CD4-positive, alpha-beta memory T cell (primary cell): ENCODE results near the gene NEDD4. TPM values are rescaled to one million over a fixed set of nuclear protein-coding genes. Genes with fewer than 3 reads are reported as not detected.
A peak's percentile ranks its signal among the peaks of the same experiment; 100 is the strongest.
"Not testable (repeated sequence)": the region's sequence is repeated elsewhere in the genome, so short reads cannot be mapped to it uniquely, and the experiment has no call there.

Experiments
- CTCF ChIA-PET: fragments of 350-600 bp; sonication (Branson Sonifier 250); formaldehyde crosslinking; loops from one replicate; lab custom pipeline; 2021; ENCODE audit warnings: inconsistent platforms; ENCODE audit not compliant: partially characterized antibody; lab: Charles Lee
- POLR2A ChIA-PET: fragments of 350-600 bp; sonication (Branson Sonifier 250); formaldehyde crosslinking; loops from one replicate; lab custom pipeline; 2021; ENCODE audit not compliant: partially characterized antibody; lab: Charles Lee
- DNase-seq, 5 donors: peaks; one replicate each; pipeline versions ENCODE4 v3.0.0 to v3.0.0-alpha.2; 2020 to 2022; ENCODE audit warnings: mixed read lengths in 1 of 5
- H3K27ac ChIP-seq: one replicate; pipeline ENCODE4 v1.7.0; 2013; ENCODE audit warnings: low read depth, low read length
- H3K27me3 ChIP-seq: 2 replicates; pipeline ENCODE4 v1.7.0; 2013; ENCODE audit warnings: mild to moderate bottlenecking, low read length, moderate library complexity; ENCODE audit not compliant: insufficient read depth
- H3K36me3 ChIP-seq: 2 replicates; pipeline ENCODE4 v1.7.0; 2013; ENCODE audit warnings: mild to moderate bottlenecking, low read length, moderate library complexity; ENCODE audit not compliant: insufficient read depth
- H3K4me1 ChIP-seq: 2 replicates; pipeline ENCODE4 v1.7.0; 2013; ENCODE audit warnings: mild to moderate bottlenecking, low read length, moderate library complexity; ENCODE audit not compliant: insufficient read depth
- H3K4me3 ChIP-seq, 2 donors: one replicate each; pipeline ENCODE4 v1.7.0; 2013; ENCODE audit warnings: low read length in 2 of 2, mild to moderate bottlenecking in 1 of 2
- H3K9me3 ChIP-seq, 2 donors: one replicate each; pipeline ENCODE4 v1.7.0; 2013; ENCODE audit warnings: low read length in 2 of 2, control low read depth in 1 of 2; ENCODE audit not compliant: control insufficient read depth in 1 of 2
- H3K27ac Mint-ChIP-seq, 7 donors: one replicate each; pipeline ENCODE4 v1.8.0; 2020 to 2021; ENCODE audit warnings: mixed read lengths in 7 of 7, mild to moderate bottlenecking in 6 of 7, inconsistent platforms in 3 of 7, moderate library complexity in 3 of 7
- H3K27me3 Mint-ChIP-seq, 2 donors: one replicate each; pipeline ENCODE4 v1.8.0; 2020 to 2021; ENCODE audit warnings: mixed read lengths in 2 of 2
- H3K36me3 Mint-ChIP-seq, 2 donors: one replicate each; pipeline ENCODE4 v1.8.0; 2020 to 2021; ENCODE audit warnings: mixed read lengths in 2 of 2, inconsistent platforms in 1 of 2, mild to moderate bottlenecking in 1 of 2
- H3K4me1 Mint-ChIP-seq, 4 donors: one replicate each; pipeline ENCODE4 v1.8.0; 2020 to 2021; ENCODE audit warnings: mixed read lengths in 4 of 4, mild to moderate bottlenecking in 1 of 4
- H3K4me3 Mint-ChIP-seq, 8 donors: one replicate each; pipeline ENCODE4 v1.8.0; 2020 to 2021; ENCODE audit warnings: mixed read lengths in 8 of 8, mild to moderate bottlenecking in 7 of 8, moderate library complexity in 6 of 8, inconsistent platforms in 3 of 8
- H3K9me3 Mint-ChIP-seq, 8 donors: one replicate each; pipeline ENCODE4 v1.8.0; 2020 to 2021; ENCODE audit warnings: mixed read lengths in 8 of 8, mild to moderate bottlenecking in 5 of 8, inconsistent platforms in 3 of 8, moderate library complexity in 1 of 8
- intact Hi-C: fragments of 100-400 bp; cut with micrococcal nuclease; formaldehyde crosslinking; loops from one replicate; pipeline ENCODE4 v1.15.1; 2023
- polyA plus RNA-seq, 2 donors: library from polyadenylated mRNA; unstranded; fragments of 300-500 nt; fragmentation: Illumina TruSeq; gene quantifications; one replicate each; pipeline ENCODE4 v1.2.3, GENCODE V29; 2021
- total RNA-seq, 2 experiments: library from RNA; stranded (reverse); gene quantifications; one replicate each; pipeline ENCODE4 v1.2.3, GENCODE V29; 2021

The NEDD4 gene
- total and polyA plus RNA-seq, 4 experiments from 2014 or later = 3.7 to 5.8 (median 4.7) TPM

DNA sequence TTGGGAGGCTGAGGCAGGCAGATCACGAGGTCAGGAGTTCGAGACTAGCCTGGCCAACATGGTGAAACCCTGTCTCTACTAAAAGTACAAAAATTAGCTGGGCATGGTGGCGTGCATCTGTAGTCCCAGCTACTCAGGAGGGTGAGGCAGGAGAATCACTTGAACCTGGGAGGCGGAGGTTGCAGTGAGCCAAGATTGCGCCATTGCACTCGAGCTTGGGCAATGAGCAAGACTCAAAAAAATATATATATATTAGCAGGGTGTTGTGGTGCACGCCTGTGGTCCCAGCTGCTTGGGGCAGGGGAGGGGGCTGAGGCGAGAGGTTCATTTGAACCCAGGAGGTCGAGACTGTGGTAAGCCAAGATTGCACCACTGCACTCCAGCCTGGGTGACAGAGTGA is 207.8 kb downstream of the NEDD4 start:
- H3K27ac ChIP-seq, H3K4me3 ChIP-seq, H3K9me3 ChIP-seq, H3K27ac Mint-ChIP-seq, DNase-seq, H3K4me1 Mint-ChIP-seq, POLR2A ChIA-PET, H3K4me3 Mint-ChIP-seq, H3K4me1 ChIP-seq, H3K36me3 ChIP-seq, H3K27me3 ChIP-seq, CTCF ChIA-PET, H3K36me3 Mint-ChIP-seq, H3K9me3 Mint-ChIP-seq: not testable (repeated sequence)
- intact Hi-C loops = loop anchor here (5.0 kb wide), 1 partner anchor 62 kb away; no protein-coding TSS in a partner anchor
- H3K27me3 Mint-ChIP-seq = peaks cover 13 to 23% of the 10 kb centered on the region in 2 donors

DNA sequence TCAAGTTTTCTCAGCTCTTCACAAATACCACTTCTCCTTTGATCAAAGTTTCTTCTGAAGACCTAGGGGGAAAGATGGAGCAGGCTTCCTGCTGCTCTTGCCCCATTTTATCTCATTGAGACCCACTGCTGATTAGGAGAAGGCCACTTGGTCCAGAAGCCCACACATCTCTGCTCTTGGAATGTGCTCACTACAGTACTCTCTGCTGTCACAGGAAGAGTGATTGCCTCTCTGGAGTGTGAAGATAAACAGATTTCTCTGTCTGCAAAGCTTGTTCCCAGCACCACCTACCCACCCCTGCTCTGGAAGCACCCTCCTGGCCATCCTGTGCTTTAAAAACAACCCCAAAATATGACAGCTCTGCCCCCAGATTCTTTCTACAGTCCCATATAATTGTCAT is 209.1 kb downstream of the NEDD4 start:
- intact Hi-C loops = no loop called here
- Mint-ChIP-seq H3K27ac (no peak overlapping the region), H3K9me3 (peaks cover 0 to 4% (median 0%) of the 10 kb centered on the region in 8 donors), H3K36me3 (no peaks in the 10 kb centered on the region), H3K4me1 (no peaks in the 10 kb centered on the region), H3K27me3 (peaks cover 15 to 26% of the 10 kb centered on the region in 2 donors), H3K4me3 (no peak overlapping the region)
- H3K36me3 ChIP-seq = no peaks in the 10 kb centered on the region
- no peak overlapping the region for H3K4me3 ChIP-seq
- no peak overlapping the region for H3K27ac ChIP-seq
- H3K4me1 ChIP-seq = no peaks in the 10 kb centered on the region
- H3K27me3 ChIP-seq = no peaks in the 10 kb centered on the region
- no peaks in the 10 kb centered on the region for H3K9me3 ChIP-seq
- ChIA-PET POLR2A (no interaction called here), CTCF (interaction anchor here (1.0 to 2.3 kb wide), 4 partner anchors 8 to 13 kb away, joined by 3 to 14 read pairs (median 3); no protein-coding TSS in a partner anchor)
- DNase-seq = no peak

- no peaks in the 10 kb centered on the region for H3K36me3 Mint-ChIP-seq
- peaks cover 0 to 4% (median 0%) of the 10 kb centered on the region in 8 donors for H3K9me3 Mint-ChIP-seq
- intact Hi-C loops = no loop called here
- Histone ChIP-seq H3K9me3 (no peaks in the 10 kb centered on the region), H3K4me1 (no peaks in the 10 kb centered on the region), H3K36me3 (no peaks in the 10 kb centered on the region), H3K4me3 (no peak overlapping the region), H3K27ac (no peak overlapping the region), H3K27me3 (no peaks in the 10 kb centered on the region)
- ChIA-PET CTCF (interaction anchor here (1.0 to 2.3 kb wide), 5 partner anchors 8 to 15 kb away, joined by 3 to 14 read pairs (median 3); no protein-coding TSS in a partner anchor), POLR2A (no interaction called here)
- H3K27ac Mint-ChIP-seq = no peak overlapping the region
- no peak for DNase-seq
- no peaks in the 10 kb centered on the region for H3K4me1 Mint-ChIP-seq
- no peak overlapping the region for H3K4me3 Mint-ChIP-seq
- peaks cover 21 to 23% of the 10 kb centered on the region in 2 donors for H3K27me3 Mint-ChIP-seq
These were observed 210.5 kb downstream of the NEDD4 start for GRCh38 chr15:55782901-55783300.

- CTCF ChIA-PET = no interaction called here
- no peaks in the 10 kb centered on the region for H3K36me3 ChIP-seq
- Mint-ChIP-seq H3K27ac (peak overlapping the region in 1 of 7 donors; percentile 86), H3K36me3 (no peaks in the 10 kb centered on the region), H3K4me3 (no peak overlapping the region), H3K9me3 (peaks cover 0 to 4% (median 0%) of the 10 kb centered on the region in 8 donors), H3K27me3 (peaks cover 15 to 16% of the 10 kb centered on the region in 2 donors), H3K4me1 (no peaks in the 10 kb centered on the region)
- no peaks in the 10 kb centered on the region for H3K9me3 ChIP-seq
- no peaks in the 10 kb centered on the region for H3K27me3 ChIP-seq
- no peak overlapping the region for H3K27ac ChIP-seq
- H3K4me1 ChIP-seq = no peaks in the 10 kb centered on the region
- no peak overlapping the region for H3K4me3 ChIP-seq
- DNase-seq = no peak
- POLR2A ChIA-PET = no interaction called here
- intact Hi-C loops = no loop called here
These were observed 213.1 kb downstream of the NEDD4 start for GRCh38 chr15:55780292-55780691.

DNA sequence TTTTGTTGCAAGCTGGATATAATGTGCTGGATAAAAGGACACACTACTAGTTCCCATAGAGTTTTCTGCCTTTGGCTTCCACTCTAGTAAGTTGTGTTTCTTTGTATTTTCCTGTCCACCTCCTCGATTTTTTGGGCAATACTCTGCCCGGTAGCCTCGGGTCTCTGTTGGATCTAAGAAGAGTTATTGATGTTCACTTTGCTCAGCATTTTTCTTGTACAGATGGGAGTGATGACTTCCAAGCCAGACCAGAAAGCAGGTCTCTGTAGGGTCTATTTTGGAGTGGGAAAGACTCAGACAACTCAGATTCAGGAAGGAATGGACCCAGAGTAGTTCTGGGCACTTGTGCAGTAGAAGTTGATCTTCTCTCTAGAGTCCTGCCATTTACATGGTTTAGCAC is 214.5 kb downstream of the NEDD4 start:
- Mint-ChIP-seq H3K27ac (no peak overlapping the region), H3K27me3 (peaks cover 11 to 16% of the 10 kb centered on the region in 2 donors), H3K36me3 (no peaks in the 10 kb centered on the region), H3K4me3 (no peak overlapping the region), H3K9me3 (peaks cover 0 to 4% (median 0%) of the 10 kb centered on the region in 8 donors), H3K4me1 (no peaks in the 10 kb centered on the region)
- intact Hi-C loops = no loop called here
- H3K27ac ChIP-seq = no peak overlapping the region
- no peaks in the 10 kb centered on the region for H3K9me3 ChIP-seq
- no peaks in the 10 kb centered on the region for H3K36me3 ChIP-seq
- no peaks in the 10 kb centered on the region for H3K27me3 ChIP-seq
- no peak for DNase-seq
- CTCF ChIA-PET = no interaction called here
- POLR2A ChIA-PET = no interaction called here
- H3K4me3 ChIP-seq = no peak overlapping the region
- H3K4me1 ChIP-seq = no peaks in the 10 kb centered on the region
